ENCODE measurements around the gene PCDH9. TPM values are rescaled to one million over a fixed set of nuclear protein-coding genes. Genes with fewer than 3 reads are reported as not detected.

PCDH9 gene
- total and polyA plus RNA-seq, 8 donors, result 0.46 to 3.8 (median 1.5) TPM

DNA sequence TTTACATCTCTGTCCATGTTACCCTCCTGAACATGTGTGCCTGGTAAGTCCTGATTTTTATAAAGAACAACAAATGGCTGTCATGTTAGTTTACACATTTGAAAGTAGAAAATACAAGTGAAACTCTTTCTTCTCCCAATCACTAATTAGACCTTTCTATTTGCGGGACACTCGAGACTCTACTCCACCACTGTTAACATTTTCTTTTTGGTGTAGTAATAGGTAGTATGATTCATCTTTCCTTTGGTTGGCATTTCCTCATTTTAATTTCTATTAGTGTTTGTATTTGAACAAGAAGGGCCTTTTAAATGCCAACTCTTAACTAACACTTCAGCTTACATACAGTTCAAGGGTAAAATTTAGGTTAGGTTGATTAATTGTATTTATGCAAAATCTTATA lies 371.1 kb downstream of the PCDH9 start:
- DNase-seq, result no peak
- no peaks in the 10 kb centered on the region for H3K27me3 ChIP-seq
- H3K36me3 ChIP-seq, result no peaks in the 10 kb centered on the region
- 78 to 92% methylated on average over 2 of the region's 2 CpGs for WGBS, 2 donors
- H3K27ac ChIP-seq, result no peak overlapping the region
- TF ChIP-seq, protein P1, sequence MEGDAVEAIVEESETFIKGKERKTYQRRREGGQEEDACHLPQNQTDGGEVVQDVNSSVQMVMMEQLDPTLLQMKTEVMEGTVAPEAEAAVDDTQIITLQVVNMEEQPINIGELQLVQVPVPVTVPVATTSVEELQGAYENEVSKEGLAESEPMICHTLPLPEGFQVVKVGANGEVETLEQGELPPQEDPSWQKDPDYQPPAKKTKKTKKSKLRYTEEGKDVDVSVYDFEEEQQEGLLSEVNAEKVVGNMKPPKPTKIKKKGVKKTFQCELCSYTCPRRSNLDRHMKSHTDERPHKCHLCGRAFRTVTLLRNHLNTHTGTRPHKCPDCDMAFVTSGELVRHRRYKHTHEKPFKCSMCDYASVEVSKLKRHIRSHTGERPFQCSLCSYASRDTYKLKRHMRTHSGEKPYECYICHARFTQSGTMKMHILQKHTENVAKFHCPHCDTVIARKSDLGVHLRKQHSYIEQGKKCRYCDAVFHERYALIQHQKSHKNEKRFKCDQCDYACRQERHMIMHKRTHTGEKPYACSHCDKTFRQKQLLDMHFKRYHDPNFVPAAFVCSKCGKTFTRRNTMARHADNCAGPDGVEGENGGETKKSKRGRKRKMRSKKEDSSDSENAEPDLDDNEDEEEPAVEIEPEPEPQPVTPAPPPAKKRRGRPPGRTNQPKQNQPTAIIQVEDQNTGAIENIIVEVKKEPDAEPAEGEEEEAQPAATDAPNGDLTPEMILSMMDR (IDR thresholded peaks at IDR 0.05), result no peak
- H3K4me1 ChIP-seq, result no peaks in the 10 kb centered on the region
- no peak for ATAC-seq
- intact Hi-C loops (cut with DNase I), result no loop called here
- no peak overlapping the region for H3K4me3 ChIP-seq
- H3K9me3 ChIP-seq, result no peaks in the 10 kb centered on the region
- FAIRE-seq, result no peak

DNA sequence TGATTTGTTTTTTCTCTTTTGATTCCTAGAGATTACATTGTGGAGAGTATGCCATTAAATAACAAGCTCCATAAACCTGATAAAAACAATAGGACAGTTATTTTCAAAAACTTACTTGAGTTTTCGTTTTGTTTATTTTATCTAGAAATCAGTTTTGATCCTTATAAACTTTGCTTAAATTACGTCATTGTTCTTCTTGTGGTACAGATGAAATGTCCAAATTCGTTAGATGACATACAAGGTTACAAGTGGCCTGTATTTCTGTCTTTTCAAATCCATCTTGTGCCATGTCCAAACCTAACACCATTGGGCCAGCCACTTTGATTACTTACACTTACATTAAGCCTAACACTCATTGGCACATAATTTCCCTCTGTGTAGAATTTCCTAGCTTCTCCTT lies 372.0 kb downstream of the PCDH9 start:
- Histone ChIP-seq H3K36me3 (no peaks in the 10 kb centered on the region), H3K9me3 (no peaks in the 10 kb centered on the region), H3K4me3 (no peak overlapping the region), H3K27ac (no peak overlapping the region), H3K4me1 (no peaks in the 10 kb centered on the region), H3K27me3 (no peaks in the 10 kb centered on the region)
- no peak for DNase-seq
- no peak for FAIRE-seq
- intact Hi-C loops (cut with DNase I), result no loop called here
- no peak for ATAC-seq
- WGBS, 2 donors, result 51 to 67% methylated on average over 3 of the region's 3 CpGs
- TF ChIP-seq, protein P1 (IDR thresholded peaks at IDR 0.05), result no peak

- H3K4me1 ChIP-seq, result no peaks in the 10 kb centered on the region
- ATAC-seq (no peak), FAIRE-seq (no peak), DNase-seq (no peak)
- no peak overlapping the region for H3K27ac ChIP-seq
- H3K4me3 ChIP-seq, result no peak overlapping the region
- TF ChIP-seq, protein P1 (IDR thresholded peaks at IDR 0.05), result no peak
- no peaks in the 10 kb centered on the region for H3K9me3 ChIP-seq
- H3K36me3 ChIP-seq, result no peaks in the 10 kb centered on the region
- no peaks in the 10 kb centered on the region for H3K27me3 ChIP-seq
- WGBS, 2 donors, result 70 to 74% methylated on average over 1 of the region's 1 CpG
- intact Hi-C loops (cut with DNase I), result no loop called here
These were observed 375.0 kb downstream of the PCDH9 start for GRCh38 chr13:66855131-66855530.

- H3K27me3 ChIP-seq, result no peaks in the 10 kb centered on the region
- H3K36me3 ChIP-seq, result no peaks in the 10 kb centered on the region
- intact Hi-C loops (cut with DNase I), result no loop called here
- no peaks in the 10 kb centered on the region for H3K4me1 ChIP-seq
- H3K9me3 ChIP-seq, result no peaks in the 10 kb centered on the region
- ATAC-seq, result no peak
- no peak overlapping the region for H3K4me3 ChIP-seq
- no peak for DNase-seq
- TF ChIP-seq, protein P1 (IDR thresholded peaks at IDR 0.05), result no peak
- no peak for FAIRE-seq
- no peak overlapping the region for H3K27ac ChIP-seq
These were observed 376.6 kb downstream of the PCDH9 start for GRCh38 chr13:66853564-66853963.

GRCh38 chr13:66849706-66850105 lies 380.4 kb downstream of the PCDH9 start:
- FAIRE-seq (no peak), ATAC-seq (no peak)

More at GRCh38 chr13:66849706-66850105, 380.4 kb downstream of the PCDH9 start:
- Histone ChIP-seq H3K4me1 (no peaks in the 10 kb centered on the region), H3K36me3 (no peaks in the 10 kb centered on the region), H3K9me3 (no peaks in the 10 kb centered on the region), H3K27ac (no peak overlapping the region), H3K27me3 (no peaks in the 10 kb centered on the region), H3K4me3 (no peak overlapping the region)
- intact Hi-C loops (cut with DNase I), result no loop called here
- TF ChIP-seq, protein P1 (IDR thresholded peaks at IDR 0.05), result no peak
- no peak for DNase-seq
- WGBS, 2 donors, result 68 to 84% methylated on average over 4 of the region's 4 CpGs
